A549 (cell line): ENCODE measurements around the gene ZNF729.

Experiments
- CEBPB ChIP-seq, 2 experiments: fragments of >200 bp in 1 of 2; sonication (Bioruptor Twin) in 1 of 2; formaldehyde crosslinking in 1 of 2; IDR thresholded peaks; 2 replicates each; pipeline ENCODE4 v1.6.1; 2012 to 2016
- TF ChIP-seq, protein P1 (sequence below): fragments of >200 bp; sonication (Bioruptor Twin); formaldehyde crosslinking; IDR thresholded peaks from 3 replicates; pipeline ENCODE4 v1.5.1; 2016

DNA sequence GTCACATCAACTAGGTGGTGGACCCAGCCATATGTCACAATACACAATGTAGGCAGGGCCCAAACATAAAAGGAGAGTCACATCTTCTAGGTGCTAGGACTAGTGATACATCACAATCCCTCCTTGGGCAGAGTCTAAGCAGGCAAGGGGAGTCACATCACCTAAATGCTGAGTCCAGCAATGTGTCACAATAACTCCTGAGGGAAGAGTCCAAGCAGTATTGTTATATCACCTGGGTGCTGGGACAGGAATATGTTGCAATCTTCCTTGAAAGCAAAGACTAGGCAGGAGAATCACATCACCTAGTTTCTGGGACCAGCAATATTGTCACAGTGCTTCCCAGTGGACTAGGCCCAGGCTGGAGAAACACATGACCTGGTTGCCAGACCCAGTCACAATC lies 29.4 kb upstream of the ZNF729 start:
- no peak for TF ChIP-seq CEBPB (IDR thresholded peaks at IDR 0.05)
- TF ChIP-seq, protein P1, sequence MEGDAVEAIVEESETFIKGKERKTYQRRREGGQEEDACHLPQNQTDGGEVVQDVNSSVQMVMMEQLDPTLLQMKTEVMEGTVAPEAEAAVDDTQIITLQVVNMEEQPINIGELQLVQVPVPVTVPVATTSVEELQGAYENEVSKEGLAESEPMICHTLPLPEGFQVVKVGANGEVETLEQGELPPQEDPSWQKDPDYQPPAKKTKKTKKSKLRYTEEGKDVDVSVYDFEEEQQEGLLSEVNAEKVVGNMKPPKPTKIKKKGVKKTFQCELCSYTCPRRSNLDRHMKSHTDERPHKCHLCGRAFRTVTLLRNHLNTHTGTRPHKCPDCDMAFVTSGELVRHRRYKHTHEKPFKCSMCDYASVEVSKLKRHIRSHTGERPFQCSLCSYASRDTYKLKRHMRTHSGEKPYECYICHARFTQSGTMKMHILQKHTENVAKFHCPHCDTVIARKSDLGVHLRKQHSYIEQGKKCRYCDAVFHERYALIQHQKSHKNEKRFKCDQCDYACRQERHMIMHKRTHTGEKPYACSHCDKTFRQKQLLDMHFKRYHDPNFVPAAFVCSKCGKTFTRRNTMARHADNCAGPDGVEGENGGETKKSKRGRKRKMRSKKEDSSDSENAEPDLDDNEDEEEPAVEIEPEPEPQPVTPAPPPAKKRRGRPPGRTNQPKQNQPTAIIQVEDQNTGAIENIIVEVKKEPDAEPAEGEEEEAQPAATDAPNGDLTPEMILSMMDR = no peak
